HepG2 (cell line): ENCODE data around the gene ANKRD10. TPM values are rescaled to one million over a fixed set of nuclear protein-coding genes. Genes with fewer than 3 reads are reported as not detected.

Experiments used
- ATAC-seq: fragments of 200-7000 bp; cut with Tn5 transposase; 3 replicates; pipeline ENCODE4 v1.9.1; 2020; ENCODE audit warnings: mild to moderate bottlenecking, moderate library complexity
- BruUV-seq: library from RNA; stranded (reverse); fragments of 400-500 nt; replicated peaks from 2 replicates; lab custom pipeline; 2021; lab: Mats Ljungman, UMichigan
- CTCF ChIA-PET: fragments of 300-600 bp; formaldehyde crosslinking; extraction: SDS; loops from one replicate; lab custom pipeline; 2021; ENCODE audit warnings: low total read pairs, inconsistent platforms, low intra/inter-chr PET ratio; lab: Yijun Ruan, JAX
- POLR2A ChIA-PET: fragments of 350-600 bp; sonication (Branson Sonifier 250); formaldehyde crosslinking; loops from one replicate; lab custom pipeline; 2020; ENCODE audit warnings: antibody characterized with exemption, inconsistent platforms; lab: Yijun Ruan, JAX
- DNase-seq: peaks from one replicate; pipeline ENCODE4 v3.0.0-alpha.2; 2015; ENCODE audit warnings: low spot score
- FAIRE-seq: peaks from 3 replicates; lab custom pipeline; 2011; peaks lifted over from hg19 to GRCh38; lab: Jason Lieb, UNC
- H2AFZ ChIP-seq: one replicate; pipeline ENCODE4 v1.6.1; 2011; ENCODE audit warnings: low read length, inconsistent platforms
- H3K27ac ChIP-seq: fragments of 300-600 bp; 3 replicates; pipeline ENCODE4 v1.8.0; 2011; ENCODE audit warnings: mixed run types, mild to moderate bottlenecking, mixed read lengths, low read length, inconsistent platforms; ENCODE audit not compliant: insufficient read depth; ENCODE audit errors: extremely low read length
- H3K27me3 ChIP-seq, 2 experiments: fragments of 200-600 bp in 1 of 2; 2 replicates in 1 of 2; 3 replicates in 1 of 2; pipeline versions ENCODE4 v1.6.0 to v1.8.0; 2011; ENCODE audit warnings: low read length in 2 of 2, mild to moderate bottlenecking in 2 of 2, moderate library complexity in 2 of 2, inconsistent platforms in 1 of 2; ENCODE audit not compliant: insufficient read depth in 2 of 2, control insufficient read depth in 1 of 2
- H3K36me3 ChIP-seq, 2 experiments: fragments of 200-600 bp in 1 of 2; replicated peaks in 1 of 2; 2 replicates in 1 of 2; 3 replicates in 1 of 2; pipeline versions ENCODE4 v1.5.1 to v1.8.0; 2011; ENCODE audit warnings: low read length in 2 of 2, inconsistent platforms in 1 of 2; ENCODE audit not compliant: insufficient read depth in 2 of 2, control insufficient read depth in 1 of 2
- H3K4me1 ChIP-seq: 2 replicates; pipeline ENCODE4 v1.5.1; 2012; ENCODE audit warnings: low read length, inconsistent platforms; ENCODE audit not compliant: insufficient read depth
- H3K4me2 ChIP-seq: 2 replicates; pipeline ENCODE4 v1.6.0; 2011; ENCODE audit warnings: low read depth, low read length, inconsistent platforms
- H3K4me3 ChIP-seq, 3 experiments: fragments of 200-600 bp in 1 of 3; sonication (generic), shearing (Covaris generic) in 1 of 3; replicated peaks in 1 of 3; 2 replicates each; pipeline ENCODE4 v1.5.1; 2011 to 2016; ENCODE audit warnings: low read length in 3 of 3, inconsistent platforms in 2 of 3, low read depth in 2 of 3, mild to moderate bottlenecking in 2 of 3, control low read depth in 1 of 3, mixed read lengths in 1 of 3; ENCODE audit not compliant: insufficient read depth in 1 of 3
- H3K79me2 ChIP-seq: one replicate; pipeline ENCODE4 v1.6.1; 2011; ENCODE audit warnings: low read length, inconsistent platforms; ENCODE audit not compliant: insufficient read depth
- H3K9ac ChIP-seq: 2 replicates; pipeline ENCODE4 v1.6.0; 2011; ENCODE audit warnings: mild to moderate bottlenecking, low read depth, low read length, inconsistent platforms; ENCODE audit not compliant: insufficient read depth
- H3K9me3 ChIP-seq: 2 replicates; pipeline ENCODE4 v1.5.1; 2012; ENCODE audit warnings: mild to moderate bottlenecking, low read length
- H4K20me1 ChIP-seq: 2 replicates; pipeline ENCODE4 v1.6.0; 2011; ENCODE audit warnings: inconsistent platforms, mild to moderate bottlenecking, low read length, moderate library complexity; ENCODE audit not compliant: insufficient read depth
- HNF4A ChIP-seq: sonication (generic); formaldehyde crosslinking; IDR thresholded peaks from 2 replicates; pipeline ENCODE4 v1.4.0; 2020; ENCODE audit warnings: missing genetic modification reagents
- LCORL ChIP-seq, 2 experiments: fragments of 450-650 bp in 1 of 2; sonication (generic) in 1 of 2; formaldehyde crosslinking in 1 of 2; IDR thresholded peaks; 2 replicates each; pipeline versions ENCODE4 v1.5.0 to v1.6.1; 2017 to 2020; ENCODE audit warnings: antibody characterized with exemption in 1 of 2, missing genetic modification reagents in 1 of 2
- MED8 ChIP-seq: sonication (generic); formaldehyde crosslinking; IDR thresholded peaks from 2 replicates; pipeline ENCODE4 v1.8.1; 2023; ENCODE audit warnings: mild to moderate bottlenecking, missing genetic modification reagents; ENCODE audit not compliant: insufficient replicate concordance
- MZF1 ChIP-seq: sonication (generic); formaldehyde crosslinking; IDR thresholded peaks from 2 replicates; pipeline ENCODE4 v1.8.1; 2023; ENCODE audit warnings: mild to moderate bottlenecking, missing genetic modification reagents, borderline replicate concordance
- ZSCAN20 ChIP-seq: sonication (generic); formaldehyde crosslinking; IDR thresholded peaks from 2 replicates; pipeline ENCODE4 v1.4.0; 2020; ENCODE audit warnings: missing genetic modification reagents, mild to moderate bottlenecking, borderline replicate concordance
- WGBS: methylation state at CpG from one replicate; pipeline ENCODE4 v1.1.6; 2017; ENCODE audit warnings: low lambda C conversion rate; 5-methylcytosine and 5-hydroxymethylcytosine counted together
- in situ Hi-C: cut with HindIII; loops from 2 replicates; pipeline ENCODE4 v1.10.0; 2017; ENCODE audit warnings: low pct_unique_long_range_greater_than_20kb; ENCODE audit not compliant: extremely low pct_ligation_motif_present
- intact Hi-C: fragments of 100-400 bp; cut with micrococcal nuclease; formaldehyde crosslinking; loops from one replicate; pipeline ENCODE4 v1.10.0; 2022; ENCODE audit not compliant: unreplicated experiment
- polyA plus RNA-seq, 8 experiments: library from polyadenylated mRNA; depleted of rRNA in 3 of 8; stranded (reverse) in 7 of 8; unstranded in 1 of 8; fragments of >200 nt; fragmentation: Illumina TruSeq in 4 of 8; extraction: Trizol in 4 of 8; gene quantifications; 2 replicates each; pipeline versions ENCODE4 v1.2.1 to v1.2.3, GENCODE V29; 2011 to 2016; ENCODE audit warnings: low read depth in 4 of 8, missing spikeins in 1 of 8, mixed read lengths in 1 of 8; ENCODE audit not compliant: insufficient read depth in 1 of 8
- total RNA-seq, 5 experiments: library from RNA; depleted of rRNA; stranded (reverse); fragments of >200 nt; fragmentation: Illumina TruSeq; extraction: Trizol; gene quantifications; 2 replicates each; pipeline ENCODE4 v1.2.3, GENCODE V29; 2016; ENCODE audit warnings: low read depth in 1 of 5
- TF ChIP-seq, protein P1 (sequence below): sonication (generic); formaldehyde crosslinking; conservative IDR thresholded peaks from 2 replicates; pipeline ENCODE4 v1.8.0; 2022; ENCODE audit warnings: low read depth, missing genetic modification reagents
- TF ChIP-seq, protein P2 (sequence below): sonication (generic); formaldehyde crosslinking; IDR thresholded peaks from 2 replicates; pipeline ENCODE4 v1.5.0; 2020; ENCODE audit warnings: mild to moderate bottlenecking, missing genetic modification reagents, moderate library complexity

ANKRD10 gene
- total and polyA plus RNA-seq, 2 of the 13 experiments (the other 11 are each of a cell fraction or from before 2014, with no cell fraction given), result 108 to 115 TPM

DNA sequence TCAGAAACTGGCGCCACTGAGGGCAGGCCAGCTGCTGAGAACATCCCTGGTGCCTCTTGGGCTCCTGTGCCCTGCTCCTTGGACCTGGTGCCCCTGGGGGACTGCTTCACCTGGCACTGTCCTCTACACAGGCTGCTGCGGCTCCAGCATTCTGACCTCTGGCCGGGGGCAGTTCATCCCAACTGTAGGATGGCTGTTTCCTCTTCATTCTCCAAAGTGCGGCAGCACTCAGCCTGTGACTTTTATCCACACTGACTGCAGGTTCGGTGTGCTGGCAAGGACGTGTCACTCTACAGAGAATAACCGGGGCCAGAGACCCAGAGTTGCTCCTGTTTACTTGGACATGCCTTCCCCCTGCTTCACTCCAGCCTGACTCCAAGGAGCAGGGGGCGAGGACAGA, 7.6 kb upstream of the ANKRD10 start:
- no peak overlapping the region for H3K27ac ChIP-seq
- ChIA-PET POLR2A (no interaction called here), CTCF (no interaction called here)
- no peak overlapping the region for H3K4me3 ChIP-seq
- H3K27me3 ChIP-seq, result peaks cover 0 to 26% of the 10 kb centered on the region in 2 experiments; a peak in 3 of 5 replicates
- TF ChIP-seq ZSCAN20 (no peak), LCORL (IDR thresholded peaks at IDR 0.05) (no peak), LCORL (CRISPR knock-in tag; IDR thresholded peaks at IDR 0.05) (0 out of 2 replicates have a peak, but pooled peaks have one; percentile 16), MZF1 (CRISPR knock-in tag) (no peak), MED8 (CRISPR knock-in tag) (no peak), HNF4A (CRISPR knock-in tag) (peak; percentile 27; the same call in 1 of the 2 replicates)
- TF ChIP-seq, protein P1, sequence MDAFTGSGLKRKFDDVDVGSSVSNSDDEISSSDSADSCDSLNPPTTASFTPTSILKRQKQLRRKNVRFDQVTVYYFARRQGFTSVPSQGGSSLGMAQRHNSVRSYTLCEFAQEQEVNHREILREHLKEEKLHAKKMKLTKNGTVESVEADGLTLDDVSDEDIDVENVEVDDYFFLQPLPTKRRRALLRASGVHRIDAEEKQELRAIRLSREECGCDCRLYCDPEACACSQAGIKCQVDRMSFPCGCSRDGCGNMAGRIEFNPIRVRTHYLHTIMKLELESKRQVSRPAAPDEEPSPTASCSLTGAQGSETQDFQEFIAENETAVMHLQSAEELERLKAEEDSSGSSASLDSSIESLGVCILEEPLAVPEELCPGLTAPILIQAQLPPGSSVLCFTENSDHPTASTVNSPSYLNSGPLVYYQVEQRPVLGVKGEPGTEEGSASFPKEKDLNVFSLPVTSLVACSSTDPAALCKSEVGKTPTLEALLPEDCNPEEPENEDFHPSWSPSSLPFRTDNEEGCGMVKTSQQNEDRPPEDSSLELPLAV, result no peak
- TF ChIP-seq, protein P2, sequence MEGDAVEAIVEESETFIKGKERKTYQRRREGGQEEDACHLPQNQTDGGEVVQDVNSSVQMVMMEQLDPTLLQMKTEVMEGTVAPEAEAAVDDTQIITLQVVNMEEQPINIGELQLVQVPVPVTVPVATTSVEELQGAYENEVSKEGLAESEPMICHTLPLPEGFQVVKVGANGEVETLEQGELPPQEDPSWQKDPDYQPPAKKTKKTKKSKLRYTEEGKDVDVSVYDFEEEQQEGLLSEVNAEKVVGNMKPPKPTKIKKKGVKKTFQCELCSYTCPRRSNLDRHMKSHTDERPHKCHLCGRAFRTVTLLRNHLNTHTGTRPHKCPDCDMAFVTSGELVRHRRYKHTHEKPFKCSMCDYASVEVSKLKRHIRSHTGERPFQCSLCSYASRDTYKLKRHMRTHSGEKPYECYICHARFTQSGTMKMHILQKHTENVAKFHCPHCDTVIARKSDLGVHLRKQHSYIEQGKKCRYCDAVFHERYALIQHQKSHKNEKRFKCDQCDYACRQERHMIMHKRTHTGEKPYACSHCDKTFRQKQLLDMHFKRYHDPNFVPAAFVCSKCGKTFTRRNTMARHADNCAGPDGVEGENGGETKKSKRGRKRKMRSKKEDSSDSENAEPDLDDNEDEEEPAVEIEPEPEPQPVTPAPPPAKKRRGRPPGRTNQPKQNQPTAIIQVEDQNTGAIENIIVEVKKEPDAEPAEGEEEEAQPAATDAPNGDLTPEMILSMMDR (CRISPR knock-in tag), result 0 out of 2 replicates have a peak, but pooled peaks have one; percentile 26
- H2AFZ ChIP-seq, result no peak overlapping the region
- no peak for FAIRE-seq
- 4% methylated on average over 7 of the region's 8 CpGs for WGBS
- in situ Hi-C loops, result loop anchor here (10.0 kb wide), 1 partner anchor 328 kb away; no protein-coding TSS in a partner anchor
- no peak overlapping the region for H3K9ac ChIP-seq
- ATAC-seq, result peak; percentile 94
- no peak for DNase-seq
- H3K79me2 ChIP-seq, result no peaks in the 10 kb centered on the region
- H3K4me2 ChIP-seq, result peak overlapping the region; percentile 36; the same call in 1 of the 2 replicates
- intact Hi-C loops, result loop anchor here (10.0 kb wide), 2 partner anchors 98 to 328 kb away; no protein-coding TSS in a partner anchor
- H3K4me1 ChIP-seq, result 0 out of 2 replicates have a peak, but pooled peaks cover 13% of the 10 kb centered on the region
- no TSS peak for BruUV-seq
- H3K36me3 ChIP-seq, result no peaks in the 10 kb centered on the region
- no peaks in the 10 kb centered on the region for H4K20me1 ChIP-seq
- no peaks in the 10 kb centered on the region for H3K9me3 ChIP-seq
